ENCODE data around the gene EMID1.
A peak's percentile ranks its signal among the peaks of the same experiment; 100 is the strongest.

Gene EMID1

DNA sequence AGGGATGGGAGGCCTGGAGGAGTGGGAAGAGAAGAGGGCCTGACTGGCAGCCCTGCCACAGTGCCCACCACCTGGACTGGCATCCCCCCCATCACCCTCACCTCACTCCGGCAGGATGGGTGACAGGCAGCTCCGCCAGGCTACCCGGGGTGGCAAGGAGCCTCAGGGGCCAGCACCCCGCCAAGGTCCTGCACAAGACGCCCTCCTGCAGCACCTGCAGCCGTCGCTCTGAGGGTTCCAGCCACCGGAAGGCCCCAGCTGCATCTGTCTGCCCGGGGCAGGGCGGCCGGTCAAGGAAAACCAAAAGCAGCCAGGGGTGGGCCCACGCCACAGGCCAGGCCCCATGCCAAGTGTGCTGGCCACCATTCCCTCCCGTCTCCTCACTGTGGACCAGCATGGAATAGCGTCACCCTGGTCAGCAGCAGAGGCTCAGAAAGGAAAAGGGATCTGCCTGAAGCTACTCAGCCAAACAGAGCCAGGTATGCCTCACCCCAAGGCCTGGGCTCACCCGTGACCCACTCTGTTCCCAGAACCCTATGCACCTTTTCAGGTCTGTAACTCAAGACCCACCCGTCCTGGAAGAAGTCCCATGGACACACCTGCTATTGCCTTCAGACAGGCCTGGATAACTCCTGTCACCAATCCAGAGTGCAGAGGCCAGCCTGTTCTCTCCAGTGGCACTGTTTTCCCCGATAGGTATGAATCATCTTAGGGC is 55.1 kb downstream of the EMID1 start:
- no peak for DNase-seq

DNA sequence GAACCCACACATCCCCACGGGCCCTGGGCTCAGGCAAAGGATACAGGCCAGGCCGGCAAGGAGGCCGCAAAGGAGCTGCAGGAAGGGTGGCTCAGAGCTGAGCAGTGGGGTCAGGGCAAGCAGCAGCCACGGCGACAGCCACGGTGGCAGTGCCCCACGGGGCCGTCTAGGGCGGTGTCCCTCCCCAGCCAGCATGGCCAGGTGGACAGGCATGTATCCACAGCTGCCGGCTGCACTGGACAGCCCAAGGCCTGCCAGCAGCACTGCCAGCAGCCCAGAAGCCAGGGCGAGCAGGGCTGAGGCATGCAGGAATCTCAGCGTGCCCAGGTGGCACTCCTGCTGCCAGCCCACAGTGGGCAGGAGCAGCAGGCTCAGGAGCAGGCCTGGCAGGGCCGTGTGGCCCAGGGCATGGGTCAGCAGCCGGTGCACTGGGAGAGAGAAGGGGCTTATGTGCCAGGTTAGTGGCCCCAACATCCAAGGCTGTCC is 58.1 kb downstream of the EMID1 start:
- no peak for DNase-seq

DNA sequence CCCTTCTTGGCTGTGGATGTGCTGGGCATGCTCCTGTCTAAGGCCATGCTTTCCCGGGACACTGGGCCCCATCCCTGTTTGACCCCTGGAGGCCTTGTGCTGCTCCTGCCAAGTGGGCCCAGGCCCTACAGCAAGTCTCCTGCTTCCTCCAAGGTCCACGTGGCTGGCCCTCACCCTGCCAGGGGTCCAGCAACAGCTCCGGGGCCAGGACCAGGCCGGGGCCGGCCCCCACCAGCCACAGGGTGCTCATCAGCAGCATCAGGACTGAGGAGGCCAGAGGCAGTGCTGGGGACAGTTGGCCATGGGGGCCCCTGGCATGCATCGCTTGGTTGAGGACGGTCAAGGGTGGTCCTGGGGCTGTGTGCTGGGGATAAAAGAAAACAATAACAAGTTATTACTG is 59.6 kb downstream of the EMID1 start:
- DNase-seq = no peak

GRCh38 chr22:29265929-29266328 is 60.2 kb downstream of the EMID1 start:
- no peak for DNase-seq

GRCh38 chr22:29266564-29267461 is 61.1 kb downstream of the EMID1 start:
- no peak for DNase-seq

- DNase-seq = no peak
Observed at GRCh38 chr22:29267462-29267857, 61.8 kb downstream of the EMID1 start.

GRCh38 chr22:29267858-29268510 is 62.3 kb downstream of the EMID1 start, which contains the start of the genes EWSR1 and RHBDD3:
EWSR1 (plus strand) TSS chr22:29268268; CDS start chr22:29268337, 69 bp downstream.
RHBDD3 (minus strand) TSS chr22:29267981; CDS start chr22:29265626, 2,355 bp downstream.
- DNase-seq = peak; percentile 95

DNA sequence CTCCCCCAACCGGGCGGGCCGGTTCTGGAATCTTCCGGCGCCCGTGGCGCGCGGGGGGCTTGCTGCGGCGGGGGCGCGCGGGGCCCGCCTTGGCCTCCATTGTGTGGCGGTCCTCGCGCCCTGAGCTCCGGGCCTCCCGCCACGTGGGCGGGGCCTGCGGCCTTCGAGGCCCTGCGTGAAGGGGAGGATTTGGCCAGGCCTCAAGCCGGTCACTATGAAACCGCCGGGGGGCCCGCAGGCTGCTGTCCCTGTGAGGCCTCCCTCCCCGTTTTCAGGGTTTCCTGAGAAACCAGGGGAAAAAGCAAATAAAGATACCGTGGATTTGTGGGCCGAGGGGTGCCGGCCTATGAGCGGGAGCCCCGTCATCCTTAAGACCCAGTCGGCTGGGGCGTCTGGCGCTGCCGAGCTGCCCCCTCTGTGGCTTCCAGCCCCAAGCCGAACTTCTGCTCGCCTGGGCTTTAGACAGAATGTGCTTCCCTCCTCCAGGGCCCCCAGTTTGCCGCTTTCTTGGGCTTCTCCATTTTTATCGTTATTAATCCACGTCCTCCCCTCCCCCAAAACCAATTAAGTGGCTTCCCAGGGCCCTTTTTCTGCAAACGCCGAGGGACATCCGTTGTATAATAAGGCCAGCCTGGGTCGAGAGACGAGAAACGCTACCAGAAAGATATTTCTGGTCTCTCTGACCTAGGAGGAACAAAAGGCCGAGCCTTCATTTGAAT is 63.0 kb downstream of the EMID1 start:
- DNase-seq = no peak

- no peak for DNase-seq
Observed at GRCh38 chr22:29269230-29269604, 63.5 kb downstream of the EMID1 start.

GRCh38 chr22:29269731-29270474 is 64.2 kb downstream of the EMID1 start:
- no peak for DNase-seq

GRCh38 chr22:29270475-29271271 is 65.0 kb downstream of the EMID1 start:
- DNase-seq = peak; percentile 46

DNA sequence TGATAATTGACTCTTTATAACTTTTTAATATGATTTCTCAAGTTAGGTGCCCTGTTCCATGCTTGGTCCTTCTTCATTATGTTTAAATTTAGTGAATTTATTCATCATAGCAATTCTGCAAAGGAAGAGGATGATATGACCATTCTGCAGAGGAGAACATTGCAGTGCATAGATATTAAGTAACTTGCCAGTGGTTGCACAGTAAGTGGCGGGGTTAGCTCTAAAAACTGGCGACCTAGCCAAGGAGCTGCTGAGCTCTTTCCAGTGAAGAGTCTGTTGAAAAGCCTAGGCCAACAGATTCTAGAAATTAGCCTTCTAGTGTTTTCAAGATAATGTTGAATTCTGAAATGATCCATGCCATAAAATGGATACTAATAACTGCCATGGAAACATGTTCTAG is 66.9 kb downstream of the EMID1 start:
- no peak for DNase-seq

GRCh38 chr22:29275167-29275566 is 69.5 kb downstream of the EMID1 start:
- no peak for DNase-seq

DNA sequence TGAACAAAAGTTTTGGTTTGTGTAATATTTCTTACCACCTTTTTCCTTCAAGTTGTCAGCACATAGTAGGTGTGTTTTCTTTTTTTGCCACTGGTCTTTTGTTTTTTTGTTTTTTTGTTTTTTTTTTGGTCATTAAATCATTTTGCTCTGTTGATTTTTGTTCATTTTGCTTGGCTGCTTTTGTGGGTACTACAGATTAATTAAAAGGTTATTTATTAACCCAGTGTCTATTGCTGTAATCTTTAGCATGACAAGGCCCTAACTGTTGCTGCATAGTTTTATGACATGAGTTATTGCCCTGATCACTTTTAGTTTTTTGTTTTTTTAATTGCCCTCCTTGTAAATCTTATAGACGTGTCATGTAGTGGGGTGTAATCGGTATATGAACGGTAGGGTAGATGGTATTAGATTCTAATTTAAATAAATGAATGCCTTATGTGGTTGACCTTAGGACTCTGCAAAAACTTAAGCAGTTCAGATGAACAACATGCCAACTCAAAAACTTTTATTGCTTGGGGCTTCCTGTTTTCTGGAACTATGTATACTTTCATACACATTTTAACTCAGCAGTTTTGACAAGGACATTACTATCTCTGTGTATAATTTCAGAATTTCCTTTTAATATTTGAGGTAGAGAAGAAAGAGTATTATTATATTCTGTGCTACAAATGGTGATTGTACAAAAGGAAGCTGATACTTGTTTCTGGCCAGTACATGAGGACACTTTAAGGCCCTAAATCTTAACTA is 70.3 kb downstream of the EMID1 start:
- DNase-seq = peak; percentile 43

GRCh38 chr22:29277927-29278326 is 72.2 kb downstream of the EMID1 start:
- no peak for DNase-seq

GRCh38 chr22:29284196-29284595 is 78.5 kb downstream of the EMID1 start:
- no peak for DNase-seq

- DNase-seq = no peak
Observed at GRCh38 chr22:29288837-29289236, 83.1 kb downstream of the EMID1 start.

DNA sequence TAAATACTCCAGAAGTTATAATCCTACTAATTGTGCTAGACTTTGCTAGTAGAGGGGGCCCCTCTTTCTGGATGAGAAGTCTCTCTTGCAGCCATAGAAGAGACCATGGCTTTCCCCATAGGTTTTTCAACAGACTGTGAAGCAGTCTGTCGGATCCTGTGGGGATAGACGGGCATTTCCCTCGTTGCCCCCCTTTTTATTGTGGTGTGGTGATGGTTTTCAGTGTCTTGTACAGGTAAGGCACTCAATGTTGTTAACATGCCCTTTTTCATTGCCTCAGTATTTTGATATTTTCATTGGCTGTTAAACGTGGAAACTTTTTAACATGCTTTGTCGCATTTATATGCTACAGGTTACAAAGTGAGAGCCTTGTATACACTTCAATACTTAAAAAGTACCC is 84.4 kb downstream of the EMID1 start:
- no peak for DNase-seq

GRCh38 chr22:29291215-29291614 is 85.5 kb downstream of the EMID1 start:
- DNase-seq = no peak

DNA sequence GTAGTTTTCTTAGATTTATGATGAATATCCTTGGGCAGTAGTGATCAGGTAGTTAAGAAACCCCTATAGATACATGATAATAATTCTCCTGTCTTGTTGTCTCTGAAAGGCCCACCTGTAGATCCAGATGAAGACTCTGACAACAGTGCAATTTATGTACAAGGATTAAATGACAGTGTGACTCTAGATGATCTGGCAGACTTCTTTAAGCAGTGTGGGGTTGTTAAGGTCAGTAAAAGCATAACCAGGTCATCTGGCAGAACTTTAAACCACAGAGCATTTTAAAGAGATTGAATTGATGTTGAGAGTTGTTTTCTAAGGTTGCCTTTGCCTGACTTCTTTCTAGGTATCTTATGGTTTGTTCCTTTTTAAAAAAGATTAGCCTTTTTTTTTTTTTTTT is 86.7 kb downstream of the EMID1 start:
- DNase-seq = no peak
